LNCAP (cell line): ENCODE data around the gene ZBTB44.

Source experiments
- CTCF ChIP-seq: fragments of 450-650 bp; IDR thresholded peaks from 2 replicates; pipeline ENCODE4 v1.5.1; 2017; ENCODE audit warnings: mild to moderate bottlenecking

The ZBTB44 gene

GRCh38 chr11:130337281-130338089 is 22.8 kb upstream of the ZBTB44 start:
- no peak for TF ChIP-seq CTCF

- TF ChIP-seq CTCF = no peak
Observed at GRCh38 chr11:130330101-130330684, 15.5 kb upstream of the ZBTB44 start.

- TF ChIP-seq CTCF = no peak
Observed at GRCh38 chr11:130328420-130328819, 13.7 kb upstream of the ZBTB44 start.

GRCh38 chr11:130327716-130328115 is 13.0 kb upstream of the ZBTB44 start:
- TF ChIP-seq CTCF = no peak

- TF ChIP-seq CTCF = no peak
Observed at GRCh38 chr11:130325691-130326090, 11.0 kb upstream of the ZBTB44 start.

GRCh38 chr11:130323452-130324450 is 9.0 kb upstream of the ZBTB44 start:
- TF ChIP-seq CTCF = no peak

- TF ChIP-seq CTCF = no peak
Observed at GRCh38 chr11:130322126-130322525, 7.4 kb upstream of the ZBTB44 start.
